Skeletal muscle tissue (tissue), 5 donors: ENCODE results near the gene RTL9. TPM values are rescaled to one million over a fixed set of nuclear protein-coding genes. Genes with fewer than 3 reads are reported as not detected.
"Not testable (repeated sequence)": the region's sequence is repeated elsewhere in the genome, so short reads cannot be mapped to it uniquely, and the experiment has no call there.

Experiments
- H3K27ac ChIP-seq: one replicate; pipeline ENCODE4 v1.7.0; 2013; ENCODE audit warnings: mild to moderate bottlenecking, low read depth, low read length, inconsistent platforms
- H3K27me3 ChIP-seq, 3 donors: one replicate each; pipeline ENCODE4 v1.7.0; 2013; ENCODE audit warnings: low read length in 3 of 3; ENCODE audit not compliant: control insufficient read depth in 3 of 3, insufficient read depth in 3 of 3
- H3K36me3 ChIP-seq, 3 donors: one replicate each; pipeline ENCODE4 v1.7.0; 2013; ENCODE audit warnings: low read length in 3 of 3; ENCODE audit not compliant: control insufficient read depth in 3 of 3, insufficient read depth in 3 of 3
- H3K4me1 ChIP-seq, 3 donors: one replicate each; pipeline ENCODE4 v1.7.0; 2013; ENCODE audit warnings: low read length in 3 of 3, mild to moderate bottlenecking in 3 of 3; ENCODE audit not compliant: control insufficient read depth in 3 of 3, insufficient read depth in 3 of 3
- H3K4me3 ChIP-seq, 3 donors: one replicate each; pipeline ENCODE4 v1.7.0; 2013; ENCODE audit warnings: low read length in 3 of 3
- H3K9ac ChIP-seq, 3 donors: one replicate each; pipeline ENCODE4 v1.7.0; 2013; ENCODE audit warnings: low read length in 3 of 3, mild to moderate bottlenecking in 3 of 3, moderate library complexity in 2 of 3, low read depth in 1 of 3
- H3K9me3 ChIP-seq, 3 donors: one replicate each; pipeline ENCODE4 v1.7.0; 2013; ENCODE audit warnings: low read length in 3 of 3; ENCODE audit not compliant: control insufficient read depth in 3 of 3
- small RNA-seq: library from RNA; depleted of rRNA; stranded (forward); fragments of <200 nt; gene quantifications from one replicate; pipeline ENCODE3, GENCODE V24; 2014
- total RNA-seq: library from RNA; depleted of rRNA; stranded (reverse); fragments of >200 nt; gene quantifications from one replicate; pipeline ENCODE4 v1.2.3, GENCODE V29; 2014
- donor health status: Osteomylitis.

Gene RTL9
- total RNA-seq, 1 donor from 2014 or later = 0.52 TPM

GRCh38 chrX:110402850-110403221 is 44.2 kb downstream of the RTL9 start:
- Histone ChIP-seq H3K4me3 (no peak overlapping the region), H3K36me3 (no peaks in the 10 kb centered on the region), H3K4me1 (peaks cover 0 to under 1% (median 0%) of the 10 kb centered on the region in 3 donors), H3K27me3 (no peaks in the 10 kb centered on the region), H3K9ac (no peak overlapping the region), H3K9me3 (no peaks in the 10 kb centered on the region), H3K27ac (no peak overlapping the region)

GRCh38 chrX:110403441-110404238 is 45.0 kb downstream of the RTL9 start:
- H3K9ac ChIP-seq = no peak overlapping the region
- no peaks in the 10 kb centered on the region for H3K4me1 ChIP-seq
- H3K36me3 ChIP-seq = no peaks in the 10 kb centered on the region
- no peak overlapping the region for H3K4me3 ChIP-seq
- no peaks in the 10 kb centered on the region for H3K27me3 ChIP-seq
- H3K9me3 ChIP-seq = no peaks in the 10 kb centered on the region
- H3K27ac ChIP-seq = no peak overlapping the region

GRCh38 chrX:110404376-110404775 is 45.7 kb downstream of the RTL9 start:
- no peak overlapping the region for H3K27ac ChIP-seq
- no peak overlapping the region for H3K9ac ChIP-seq
- H3K9me3 ChIP-seq = no peaks in the 10 kb centered on the region
- H3K27me3 ChIP-seq = no peaks in the 10 kb centered on the region
- H3K4me1 ChIP-seq = no peaks in the 10 kb centered on the region
- H3K4me3 ChIP-seq = no peak overlapping the region
- H3K36me3 ChIP-seq = no peaks in the 10 kb centered on the region

- H3K9me3 ChIP-seq, H3K4me3 ChIP-seq, H3K4me1 ChIP-seq, H3K27ac ChIP-seq, H3K27me3 ChIP-seq, H3K9ac ChIP-seq, H3K36me3 ChIP-seq: not testable (repeated sequence)
These were observed 47.6 kb downstream of the RTL9 start for GRCh38 chrX:110406250-110406649.

- Histone ChIP-seq H3K9me3 (no peaks in the 10 kb centered on the region), H3K27ac (no peak overlapping the region), H3K36me3 (no peaks in the 10 kb centered on the region), H3K4me1 (no peaks in the 10 kb centered on the region), H3K4me3 (no peak overlapping the region), H3K9ac (no peak overlapping the region), H3K27me3 (no peaks in the 10 kb centered on the region)
These were observed 48.2 kb downstream of the RTL9 start for GRCh38 chrX:110406822-110407221.

- H3K27me3 ChIP-seq = no peaks in the 10 kb centered on the region
- H3K27ac ChIP-seq = no peak overlapping the region
- H3K4me1 ChIP-seq = peaks cover 0 to 2% (median 0%) of the 10 kb centered on the region in 3 donors
- no peaks in the 10 kb centered on the region for H3K36me3 ChIP-seq
- H3K4me3 ChIP-seq = no peak overlapping the region
- H3K9ac ChIP-seq = no peak overlapping the region
- no peaks in the 10 kb centered on the region for H3K9me3 ChIP-seq
These were observed 49.4 kb downstream of the RTL9 start for GRCh38 chrX:110407910-110408545.

Small RNA genes lying within 50 kb of the gene (small RNA-seq; reads per million reads assigned to genes)
- gene GNG5P2 = not detected

Other genes starting within 250 kb of the RTL9 start
- gene AMMECR1, start 40.8 kb upstream of the RTL9 start, total RNA-seq = 4.7 TPM